ENCODE measurements around the gene KCNJ15.

KCNJ15 gene

DNA sequence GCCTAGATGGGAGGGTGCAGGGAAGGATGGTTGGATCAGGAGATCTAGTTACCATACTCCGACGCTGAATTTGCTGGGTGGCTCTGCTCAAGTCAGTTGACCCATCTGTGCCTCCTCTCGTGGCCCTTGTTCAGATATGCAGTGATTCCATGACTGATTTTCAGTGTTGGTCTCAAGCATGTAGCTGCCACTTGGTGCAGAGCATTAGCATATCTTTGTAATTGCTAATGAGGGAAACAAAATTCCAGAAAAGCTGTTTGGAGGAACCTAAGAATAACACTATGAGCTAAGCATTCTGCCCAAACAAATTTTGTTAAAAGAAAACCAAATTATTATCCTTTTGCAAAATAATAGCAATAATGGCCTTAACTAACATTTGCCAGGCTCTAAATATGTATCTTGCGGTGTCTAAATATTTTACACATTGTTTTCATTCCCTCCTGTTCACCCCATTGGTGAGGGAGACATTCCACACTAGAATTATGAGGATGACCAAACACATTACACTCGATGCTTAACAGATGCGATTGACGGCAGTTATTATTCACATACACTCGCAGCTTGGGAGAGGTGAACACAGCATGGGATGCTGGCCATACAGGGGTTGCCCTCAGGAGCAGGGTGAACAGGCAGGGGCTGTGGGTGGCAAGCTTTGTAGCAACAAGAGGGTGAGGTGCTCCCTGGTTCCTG lies 69.1 kb downstream of the KCNJ15 start:
- no peak for DNase-seq (ENCODE audit: low read depth in 2 of 2)

GRCh38 chr21:38326429-38326828 lies 69.6 kb downstream of the KCNJ15 start:
- DNase-seq (ENCODE audit: low read depth in 2 of 2), result no peak

- DNase-seq (ENCODE audit: low read depth in 2 of 2), result no peak
These were observed 70.1 kb downstream of the KCNJ15 start for GRCh38 chr21:38326899-38327298.

- no peak for DNase-seq (ENCODE audit: low read depth in 2 of 2)
These were observed 71.2 kb downstream of the KCNJ15 start for GRCh38 chr21:38327984-38328383.

- DNase-seq (ENCODE audit: low read depth in 2 of 2), result no peak
These were observed 72.4 kb downstream of the KCNJ15 start for GRCh38 chr21:38329162-38329561.

DNA sequence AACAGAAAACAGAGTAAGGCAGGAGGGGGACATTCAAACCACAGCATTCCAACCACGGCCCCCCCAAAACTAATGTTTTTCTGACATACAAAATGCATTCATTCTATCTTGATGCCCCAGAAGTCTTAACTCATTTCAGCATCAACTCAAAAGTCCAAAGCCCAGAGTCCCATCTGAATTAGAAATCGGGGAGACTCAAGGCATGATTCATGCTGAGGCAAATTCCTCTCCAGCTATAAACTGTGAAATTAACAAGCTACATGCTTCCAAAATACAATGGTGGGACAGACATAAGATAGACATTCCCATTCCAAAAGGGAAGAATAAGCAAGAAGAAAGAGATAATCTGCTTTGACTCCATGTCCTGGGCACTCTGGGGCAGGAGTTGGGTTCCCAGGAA lies 73.9 kb downstream of the KCNJ15 start:
- DNase-seq (ENCODE audit: low read depth in 2 of 2), result no peak

DNA sequence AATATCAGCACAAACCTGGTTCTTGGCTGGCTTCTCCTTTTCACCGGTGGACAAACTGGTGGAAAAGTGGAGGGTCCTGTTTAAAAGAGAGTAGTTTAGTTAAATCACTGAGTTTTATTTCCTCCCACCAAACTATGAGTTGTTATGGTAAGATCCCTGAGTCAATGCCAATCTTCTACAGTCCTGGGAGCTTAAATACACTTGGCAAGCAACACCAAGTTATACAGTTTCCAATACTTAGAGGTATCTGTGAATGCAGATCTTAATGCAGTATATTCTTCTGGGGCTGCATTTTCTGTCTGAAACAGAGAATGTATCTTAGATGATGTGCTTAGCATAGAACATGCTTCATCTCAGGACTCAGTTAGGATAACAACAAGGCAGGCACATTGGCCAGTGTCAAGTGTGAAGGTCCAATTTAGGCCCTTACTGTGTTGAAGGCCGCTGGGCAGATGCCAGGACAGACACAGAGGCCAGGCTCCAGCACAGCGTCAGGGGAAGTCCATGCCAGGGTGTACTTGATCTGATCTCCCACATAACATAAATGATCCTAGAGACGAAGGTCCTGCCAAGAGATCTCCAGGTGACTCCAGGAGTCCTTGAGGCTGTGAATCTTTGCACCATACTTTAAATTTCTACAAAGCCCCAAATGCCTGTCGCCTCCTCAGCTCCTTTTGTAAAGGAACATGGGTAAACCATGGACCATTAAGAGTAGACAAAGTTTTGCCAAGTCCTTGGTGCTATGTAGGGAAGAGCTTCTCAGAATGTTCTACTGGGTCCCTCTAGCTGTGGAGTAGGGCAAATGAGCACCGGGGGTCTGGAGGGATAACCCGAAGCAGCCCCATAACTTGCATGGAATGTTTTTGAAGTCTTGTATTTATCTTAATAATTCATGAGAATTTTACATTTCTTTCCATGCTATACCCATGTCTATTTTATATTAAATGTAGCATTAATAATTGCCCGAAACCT lies 76.8 kb downstream of the KCNJ15 start:
- DNase-seq (ENCODE audit: low read depth in 2 of 2), result no peak

GRCh38 chr21:38334866-38335265 lies 78.1 kb downstream of the KCNJ15 start:
- DNase-seq (ENCODE audit: low read depth in 2 of 2), result no peak

- DNase-seq (ENCODE audit: low read depth in 2 of 2), result no peak
These were observed 81.0 kb downstream of the KCNJ15 start for GRCh38 chr21:38337793-38338192.

DNA sequence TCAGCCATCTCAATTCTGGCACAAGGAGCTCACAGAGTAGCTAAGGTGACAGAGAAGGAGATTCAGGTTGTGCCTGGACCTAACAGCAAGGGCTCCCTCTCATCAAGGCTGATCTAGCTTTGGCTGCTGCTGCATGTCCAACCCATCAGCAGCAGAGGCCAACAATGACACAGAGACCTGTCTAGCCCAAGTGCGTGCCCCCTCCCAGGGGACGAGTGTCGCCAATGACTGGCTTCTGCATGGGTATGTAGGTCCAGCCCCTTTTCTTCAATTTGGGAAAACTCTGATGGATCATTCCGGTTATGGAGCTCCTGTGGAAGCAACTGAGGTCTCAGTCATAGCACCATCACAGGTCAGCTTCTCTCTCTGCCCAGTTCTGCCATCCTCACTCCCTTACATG lies 83.3 kb downstream of the KCNJ15 start:
- DNase-seq (ENCODE audit: low read depth in 2 of 2), result no peak

DNA sequence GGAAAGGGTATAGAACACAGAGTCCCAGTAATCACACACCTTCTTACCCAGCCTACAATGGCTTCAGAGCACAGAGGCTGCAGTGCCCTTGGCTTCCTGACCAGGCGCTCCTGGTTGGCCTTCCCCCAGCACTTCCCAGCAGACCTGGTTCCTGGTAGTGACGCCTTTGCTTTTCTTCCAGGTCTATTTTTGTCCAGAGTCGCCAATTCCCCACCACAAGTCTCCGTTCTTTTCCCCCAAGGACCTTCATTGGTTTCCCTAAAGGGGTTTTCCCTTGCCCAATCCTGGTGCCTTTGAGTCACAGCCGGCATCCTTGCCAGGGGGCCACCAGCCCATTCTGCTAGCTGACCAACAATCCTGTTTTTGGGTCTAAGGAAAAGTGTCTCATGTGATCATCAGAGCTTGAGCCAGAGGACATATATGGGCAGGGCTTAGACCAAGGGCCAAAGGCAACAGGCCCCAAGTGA lies 84.8 kb downstream of the KCNJ15 start:
- no peak for DNase-seq (ENCODE audit: low read depth in 2 of 2)

GRCh38 chr21:38342739-38343138 lies 85.9 kb downstream of the KCNJ15 start:
- no peak for DNase-seq (ENCODE audit: low read depth in 2 of 2)

DNA sequence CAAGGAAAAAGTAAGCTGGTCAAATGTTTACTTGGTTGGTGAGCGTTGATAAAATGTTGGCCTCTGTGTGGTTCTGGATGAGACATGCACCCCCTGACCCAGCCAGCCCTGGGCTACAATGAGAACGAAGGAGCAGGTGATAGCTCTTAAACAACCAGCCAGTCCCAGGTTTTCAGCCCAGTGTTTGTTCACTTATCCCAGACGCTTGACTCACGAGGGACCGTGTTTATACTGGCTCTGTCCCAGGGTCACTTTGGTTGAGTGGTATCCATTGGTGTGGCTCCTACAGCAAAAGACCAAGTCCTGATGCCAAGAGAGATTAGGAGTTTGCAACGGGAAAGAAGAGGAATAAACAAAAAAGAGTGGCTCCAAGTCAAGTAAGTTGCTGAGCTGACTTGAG lies 86.9 kb downstream of the KCNJ15 start:
- DNase-seq (ENCODE audit: low read depth in 2 of 2), result no peak

DNA sequence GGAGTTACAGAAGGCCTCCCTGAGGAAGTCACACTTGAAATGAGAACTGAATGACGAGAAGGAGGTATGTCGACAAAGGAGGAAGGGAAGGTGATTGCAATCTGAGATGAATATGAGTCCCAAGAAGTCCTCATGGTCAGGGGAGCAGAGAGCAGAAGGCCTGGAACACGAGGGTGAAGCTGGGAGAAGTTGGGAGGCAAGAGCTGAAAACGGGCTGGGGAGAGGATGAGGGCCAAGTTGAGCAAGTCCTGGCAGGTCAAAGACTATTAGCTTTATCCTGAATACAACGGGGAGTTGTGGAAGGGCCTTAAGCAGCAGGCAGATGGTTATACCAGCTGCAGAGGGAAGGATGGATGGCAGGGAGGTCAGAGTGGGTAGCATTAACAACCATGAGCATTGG lies 89.5 kb downstream of the KCNJ15 start:
- DNase-seq (ENCODE audit: low read depth in 2 of 2), result no peak

DNA sequence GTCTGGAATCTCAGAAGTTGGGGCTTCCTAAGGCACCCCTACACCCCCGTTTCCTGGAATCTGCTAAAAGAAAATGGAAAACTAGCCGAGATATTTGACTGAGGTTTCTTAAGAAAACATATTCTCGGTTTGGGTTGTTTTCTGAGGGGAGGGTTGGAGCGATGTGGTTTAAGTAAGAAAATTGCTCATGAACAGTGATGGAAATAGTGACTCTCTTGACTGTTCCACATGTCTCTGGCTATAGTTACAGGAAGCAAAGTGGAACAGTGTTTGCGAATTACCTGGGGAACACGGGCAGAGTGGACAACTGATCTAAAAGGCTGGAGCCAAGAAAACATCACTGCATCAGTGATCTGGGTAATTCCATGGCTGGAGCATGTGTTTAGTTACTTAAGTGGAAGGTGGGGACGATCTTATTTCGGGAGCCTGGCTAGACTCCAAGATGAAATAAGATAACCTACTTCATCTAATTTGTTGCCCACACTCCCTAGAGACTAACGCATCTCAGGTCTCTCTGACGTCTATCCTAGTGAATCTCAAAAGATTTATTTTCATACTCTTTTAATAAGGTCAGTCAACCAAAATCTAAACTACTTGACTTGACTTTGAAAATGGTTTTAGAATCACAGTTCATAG lies 92.4 kb downstream of the KCNJ15 start:
- DNase-seq (ENCODE audit: low read depth in 2 of 2), result peak in 1 of 2 experiments; percentile 45

GRCh38 chr21:38349977-38350376 lies 93.2 kb downstream of the KCNJ15 start:
- no peak for DNase-seq (ENCODE audit: low read depth in 2 of 2)

DNA sequence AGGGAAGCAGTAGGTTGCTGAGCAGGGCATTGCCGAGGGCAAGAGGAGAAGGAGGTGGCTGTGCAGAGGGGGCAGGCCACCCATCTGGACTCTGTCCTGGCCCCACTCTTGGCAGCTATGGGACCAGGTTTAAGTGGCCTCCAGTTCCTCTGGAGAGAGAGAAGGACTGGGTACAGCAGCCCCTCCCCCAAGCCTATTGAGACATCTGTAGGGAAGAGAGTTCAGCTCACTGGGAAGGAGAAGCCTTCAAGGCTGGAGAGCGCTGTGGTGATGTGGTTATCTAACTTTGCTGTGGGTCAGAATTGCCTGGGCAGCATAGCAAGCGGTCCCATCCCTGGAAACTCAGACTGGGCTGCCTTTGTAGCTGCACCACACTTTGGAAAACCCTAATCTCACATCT lies 93.9 kb downstream of the KCNJ15 start:
- DNase-seq (ENCODE audit: low read depth in 2 of 2), result no peak

DNA sequence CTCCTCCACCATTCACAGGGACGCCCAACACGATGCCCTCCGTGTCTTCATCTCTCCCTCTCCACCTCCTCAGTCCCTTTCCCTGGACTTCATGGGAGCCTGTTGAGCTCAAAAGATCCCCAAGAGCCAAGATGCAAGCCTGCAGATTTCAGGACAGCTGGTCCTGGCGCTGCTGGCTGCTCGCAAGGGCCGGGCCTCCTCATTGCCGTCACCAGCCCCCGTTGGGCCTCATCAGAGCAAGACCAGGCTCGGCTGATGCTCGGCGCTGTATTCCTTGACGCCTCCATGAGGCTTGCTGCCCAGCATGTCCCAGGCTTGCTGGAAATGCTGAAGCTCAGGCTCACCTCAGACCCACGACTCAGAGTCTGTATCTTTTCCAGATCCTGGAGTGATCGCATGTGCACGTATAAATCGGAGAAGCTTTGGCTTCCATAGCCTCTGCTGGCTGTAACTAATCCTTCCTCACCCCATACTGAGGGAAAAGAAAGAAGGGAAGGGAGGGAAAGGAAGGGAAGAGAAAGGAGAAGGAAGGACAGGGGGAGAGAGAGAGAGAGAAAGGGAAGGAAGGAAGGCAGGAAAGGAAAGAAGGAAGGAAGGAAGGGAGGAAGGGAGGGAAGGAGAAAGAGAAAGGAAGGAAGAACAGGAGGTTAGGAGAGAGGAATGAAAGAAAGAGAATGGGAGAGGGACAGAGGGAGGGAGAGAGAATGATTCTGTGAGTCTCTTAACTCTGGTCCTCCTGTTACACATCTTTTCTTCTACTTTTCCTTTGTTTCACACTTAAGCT lies 94.6 kb downstream of the KCNJ15 start:
- DNase-seq (ENCODE audit: low read depth in 2 of 2), result no peak

GRCh38 chr21:38351961-38352521 lies 95.2 kb downstream of the KCNJ15 start:
- DNase-seq (ENCODE audit: low read depth in 2 of 2), result peak; percentile 90

DNA sequence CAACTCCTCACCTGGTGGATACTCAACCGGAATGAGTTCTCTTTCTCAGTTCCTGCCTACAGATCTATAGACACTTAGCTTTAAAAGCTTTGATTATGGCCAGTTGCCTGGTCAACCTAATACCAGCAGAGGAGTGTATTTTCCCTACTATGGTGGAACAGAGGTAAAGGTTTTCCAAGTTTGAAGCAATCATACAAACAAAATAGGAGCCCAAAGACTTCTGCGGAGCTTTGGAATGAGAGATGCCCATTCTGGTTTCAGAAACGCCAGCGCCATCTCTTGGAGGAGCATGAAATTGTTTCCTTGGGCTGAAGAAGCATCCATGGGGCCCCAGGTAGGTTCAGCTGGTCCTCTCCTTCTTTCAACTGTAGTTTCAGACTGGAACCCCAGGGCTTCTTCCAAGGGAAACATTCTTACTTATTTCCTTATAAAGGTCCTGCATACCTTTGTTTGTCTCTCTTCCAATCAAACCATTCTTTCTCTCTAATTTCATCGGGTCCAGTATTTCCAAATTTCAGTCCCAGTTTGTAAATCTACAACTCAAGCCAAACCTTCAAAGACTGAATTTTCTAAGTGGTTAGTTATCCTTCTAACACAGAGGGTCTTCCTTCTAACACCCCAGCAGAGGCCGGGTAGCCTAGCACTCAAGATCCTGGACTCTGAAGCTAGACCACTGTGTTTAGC lies 95.9 kb downstream of the KCNJ15 start:
- DNase-seq (ENCODE audit: low read depth in 2 of 2), result peak; percentile 62 to 70

DNA sequence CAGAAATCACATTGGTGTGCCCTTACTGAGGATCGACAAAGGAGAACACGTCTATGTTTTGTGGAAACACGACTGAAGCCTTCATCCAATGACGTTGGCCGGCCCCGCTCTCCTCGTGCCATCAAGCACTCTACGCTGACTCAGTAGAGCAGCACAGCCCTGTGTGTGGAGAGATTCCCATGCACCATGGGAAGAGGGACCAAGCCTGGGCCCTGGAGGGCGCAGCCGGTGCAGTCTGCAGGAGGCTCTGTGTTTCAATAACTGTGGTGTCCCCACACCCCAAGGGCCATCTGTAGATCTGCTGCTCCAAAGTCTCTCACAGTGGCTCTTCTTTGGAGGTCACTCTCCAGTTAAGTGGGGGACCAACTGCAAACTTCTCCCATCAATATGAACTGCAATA lies 97.4 kb downstream of the KCNJ15 start:
- no peak for DNase-seq (ENCODE audit: low read depth in 2 of 2)
